Neuronal stem cell (in vitro differentiated cells): ENCODE results near the gene BCDIN3D.
"Not testable (repeated sequence)": the region's sequence is repeated elsewhere in the genome, so short reads cannot be mapped to it uniquely, and the experiment has no call there.

Experiments used
- DNase-seq: peaks from one replicate; pipeline ENCODE4 v3.0.0-alpha.2; 2013; ENCODE audit warnings: low spot score
- H2AFZ ChIP-seq: one replicate; pipeline ENCODE4 v1.6.1; 2013; ENCODE audit warnings: mild to moderate bottlenecking, low read length, inconsistent platforms
- H2AK5ac ChIP-seq: 2 replicates; pipeline ENCODE4 v1.6.1; 2013; ENCODE audit warnings: low read depth, mild to moderate bottlenecking, inconsistent platforms, low read length, moderate library complexity, mixed read lengths
- H2BK120ac ChIP-seq: 2 replicates; pipeline ENCODE4 v1.6.1; 2013; ENCODE audit warnings: low read depth, mild to moderate bottlenecking, inconsistent platforms, low read length, moderate library complexity, mixed read lengths
- H2BK12ac ChIP-seq: one replicate; pipeline ENCODE4 v1.6.1; 2013; ENCODE audit warnings: low read length, inconsistent platforms
- H2BK15ac ChIP-seq: 2 replicates; pipeline ENCODE4 v1.6.1; 2013; ENCODE audit warnings: mild to moderate bottlenecking, low read length, inconsistent platforms, mixed read lengths
- H2BK5ac ChIP-seq: one replicate; pipeline ENCODE4 v1.6.1; 2013; ENCODE audit warnings: inconsistent platforms, mild to moderate bottlenecking, low read length, moderate library complexity
- H3K14ac ChIP-seq: one replicate; pipeline ENCODE4 v1.6.1; 2013; ENCODE audit warnings: low read length, inconsistent platforms
- H3K18ac ChIP-seq: 2 replicates; pipeline ENCODE4 v1.6.1; 2013; ENCODE audit warnings: low read length, inconsistent platforms
- H3K23ac ChIP-seq: 2 replicates; pipeline ENCODE4 v1.6.1; 2013; ENCODE audit warnings: low read depth, mild to moderate bottlenecking, mixed read lengths, low read length, inconsistent platforms; ENCODE audit not compliant: poor library complexity
- H3K27ac ChIP-seq: replicated peaks from 3 replicates; pipeline ENCODE4 v1.5.1; 2013; ENCODE audit warnings: low read length, inconsistent platforms
- H3K27me3 ChIP-seq, 3 experiments: 2 replicates each; pipeline ENCODE4 v1.6.1; 2013; ENCODE audit warnings: low read length in 3 of 3, mild to moderate bottlenecking in 2 of 3, inconsistent platforms in 1 of 3, low read depth in 1 of 3, mixed read lengths in 1 of 3, moderate library complexity in 1 of 3; ENCODE audit not compliant: control insufficient read depth in 3 of 3, insufficient read depth in 3 of 3
- H3K36me3 ChIP-seq, 2 donors: replicated peaks in 1 of 2; 2 replicates each; pipeline ENCODE4 v1.6.1; 2013; ENCODE audit warnings: low read length in 2 of 2; ENCODE audit not compliant: control insufficient read depth in 2 of 2, insufficient read depth in 2 of 2
- H3K4ac ChIP-seq: 2 replicates; pipeline ENCODE4 v1.6.1; 2013; ENCODE audit warnings: inconsistent platforms, mild to moderate bottlenecking, low read length, moderate library complexity
- H3K4me1 ChIP-seq, 2 donors: 1 replicate in 1 of 2; 2 replicates in 1 of 2; pipeline ENCODE4 v1.6.1; 2013; ENCODE audit warnings: low read length in 2 of 2, low read depth in 1 of 2; ENCODE audit not compliant: control insufficient read depth in 2 of 2, insufficient read depth in 1 of 2
- H3K4me2 ChIP-seq: one replicate; pipeline ENCODE4 v1.6.1; 2013; ENCODE audit warnings: mild to moderate bottlenecking, low read length, inconsistent platforms; ENCODE audit not compliant: insufficient read depth, poor library complexity, severe bottlenecking
- H3K4me3 ChIP-seq, 2 donors: 2 replicates each; pipeline ENCODE4 v1.5.1; 2013; ENCODE audit warnings: low read length in 2 of 2, mild to moderate bottlenecking in 2 of 2, inconsistent platforms in 1 of 2, moderate library complexity in 1 of 2
- H3K79me1 ChIP-seq: one replicate; pipeline ENCODE4 v1.6.1; 2013; ENCODE audit warnings: low read depth, mild to moderate bottlenecking, inconsistent platforms, low read length, moderate library complexity
- H3K9ac ChIP-seq: one replicate; pipeline ENCODE4 v1.6.1; 2013; ENCODE audit warnings: mild to moderate bottlenecking, low read depth, low read length, inconsistent platforms; ENCODE audit not compliant: poor library complexity
- H3K9me3 ChIP-seq, 2 donors: replicated peaks in 1 of 2; 2 replicates each; pipeline versions ENCODE3 to v1.6.1; 2013; ENCODE audit warnings: low read length in 2 of 2, mild to moderate bottlenecking in 2 of 2, inconsistent platforms in 1 of 2, low read depth in 1 of 2, mixed read lengths in 1 of 2, moderate library complexity in 1 of 2; ENCODE audit not compliant: control insufficient read depth in 2 of 2, insufficient read depth in 1 of 2
- H4K8ac ChIP-seq: one replicate; pipeline ENCODE4 v1.6.1; 2013; ENCODE audit warnings: low read depth, mild to moderate bottlenecking, inconsistent platforms, low read length, moderate library complexity
- H4K91ac ChIP-seq: one replicate; pipeline ENCODE4 v1.6.1; 2013; ENCODE audit warnings: low read length, low read depth, mild to moderate bottlenecking, inconsistent platforms; ENCODE audit not compliant: poor library complexity
- WGBS, 2 donors: extraction: QIAGEN DNeasy Blood & Tissue Kit; methylation state at CpG; one replicate each; pipeline ENCODE4 v1.1.7; 2013; ENCODE audit warnings: missing lambda C conversion rate in 2 of 2, mixed read lengths in 1 of 2; ENCODE audit not compliant: insufficient read length in 2 of 2, insufficient replicate concordance in 1 of 2; ENCODE audit errors: extremely low coverage in 2 of 2; 5-methylcytosine and 5-hydroxymethylcytosine counted together

Gene BCDIN3D

GRCh38 chr12:49855890-49856289 lies 13.0 kb upstream of the BCDIN3D start:
- not testable (repeated sequence) for H3K9ac ChIP-seq, H3K36me3 ChIP-seq, H2BK12ac ChIP-seq, H3K79me1 ChIP-seq, H4K91ac ChIP-seq, H3K4me1 ChIP-seq, DNase-seq, H4K8ac ChIP-seq, H3K4me2 ChIP-seq, H3K14ac ChIP-seq, H2BK15ac ChIP-seq, H2AK5ac ChIP-seq, H3K4ac ChIP-seq, H2AFZ ChIP-seq, H3K4me3 ChIP-seq, H2BK5ac ChIP-seq, H2BK120ac ChIP-seq, H3K18ac ChIP-seq, H3K9me3 ChIP-seq, H3K27ac ChIP-seq, H3K23ac ChIP-seq
- WGBS, 2 donors = no CpG with 5 or more reads among the region's 4 CpGs
- H3K27me3 ChIP-seq = peaks cover 0 to 20% (median 4%) of the 10 kb centered on the region in 3 experiments

- Histone ChIP-seq H4K91ac (no peak overlapping the region), H3K4me1 (no peaks in the 10 kb centered on the region), H3K27me3 (peaks cover 0 to 24% (median 4%) of the 10 kb centered on the region in 3 experiments), H3K18ac (no peak overlapping the region), H2AK5ac (no peak overlapping the region), H2BK120ac (no peak overlapping the region), H3K9ac (no peak overlapping the region), H3K23ac (no peak overlapping the region), H3K79me1 (no peaks in the 10 kb centered on the region), H4K8ac (no peak overlapping the region), H3K14ac (no peak overlapping the region), H2AFZ (no peak overlapping the region), H2BK12ac (no peak overlapping the region), H3K4me3 (no peak overlapping the region), H2BK15ac (no peak overlapping the region), H3K4me2 (no peak overlapping the region), H3K27ac (no peak overlapping the region), H3K36me3 (no peaks in the 10 kb centered on the region), H3K4ac (no peak overlapping the region), H3K9me3 (no peaks in the 10 kb centered on the region), H2BK5ac (no peak overlapping the region)
- WGBS, 2 donors = no CpG with 5 or more reads among the region's 4 CpGs
- no peak for DNase-seq
Observed at GRCh38 chr12:49854976-49855375, 12.1 kb upstream of the BCDIN3D start.

- no CpG with 5 or more reads among the region's 2 CpGs for WGBS, 2 donors
- Histone ChIP-seq H3K9me3 (peaks cover 0 to 4% of the 10 kb centered on the region in 2 donors), H3K23ac (no peak overlapping the region), H3K79me1 (no peaks in the 10 kb centered on the region), H3K4me1 (no peaks in the 10 kb centered on the region), H3K27ac (no peak overlapping the region), H4K91ac (no peak overlapping the region), H3K18ac (no peak overlapping the region), H3K14ac (peak overlapping the region; percentile 38), H3K4me2 (no peak overlapping the region), H2AFZ (no peak overlapping the region), H2BK15ac (no peak overlapping the region), H3K36me3 (no peaks in the 10 kb centered on the region), H2BK120ac (no peak overlapping the region), H2BK12ac (no peak overlapping the region), H2BK5ac (no peak overlapping the region), H3K9ac (no peak overlapping the region), H2AK5ac (no peak overlapping the region), H3K4me3 (no peak overlapping the region), H3K4ac (no peak overlapping the region), H4K8ac (no peak overlapping the region), H3K27me3 (peaks cover 0 to 32% (median 4%) of the 10 kb centered on the region in 3 experiments)
- DNase-seq = no peak
Observed at GRCh38 chr12:49853671-49854070, 10.8 kb upstream of the BCDIN3D start.

GRCh38 chr12:49847161-49847560 lies 4.3 kb upstream of the BCDIN3D start:
- H3K4me1 ChIP-seq = peaks cover 0 to 2% of the 10 kb centered on the region in 2 donors
- no peak overlapping the region for H4K8ac ChIP-seq
- no CpG with 5 or more reads among the region's 2 CpGs for WGBS, 2 donors
- H2BK15ac ChIP-seq = no peak overlapping the region
- no peak overlapping the region for H3K4me3 ChIP-seq
- no peak overlapping the region for H3K4me2 ChIP-seq
- DNase-seq = no peak
- no peak overlapping the region for H4K91ac ChIP-seq
- H3K9ac ChIP-seq = no peak overlapping the region
- no peak overlapping the region for H2BK12ac ChIP-seq
- peaks cover 0 to 4% of the 10 kb centered on the region in 2 donors for H3K9me3 ChIP-seq
- no peak overlapping the region for H3K14ac ChIP-seq
- H3K36me3 ChIP-seq = no peaks in the 10 kb centered on the region
- H2AFZ ChIP-seq = no peak overlapping the region
- H3K18ac ChIP-seq = no peak overlapping the region
- peaks cover 0 to 37% (median 0%) of the 10 kb centered on the region in 3 experiments for H3K27me3 ChIP-seq
- H2AK5ac ChIP-seq = no peak overlapping the region
- H3K27ac ChIP-seq = no peak overlapping the region
- H2BK120ac ChIP-seq = no peak overlapping the region
- no peak overlapping the region for H3K4ac ChIP-seq
- H3K79me1 ChIP-seq = no peaks in the 10 kb centered on the region
- no peak overlapping the region for H3K23ac ChIP-seq
- no peak overlapping the region for H2BK5ac ChIP-seq
